ENCODE results near the gene RTP2. TPM values are rescaled to one million over a fixed set of nuclear protein-coding genes. Genes with fewer than 3 reads are reported as not detected.

RTP2 gene
- total RNA-seq, 1 donor from 2014 or later, result not detected

GRCh38 chr3:187725224-187725623 is 22.9 kb upstream of the RTP2 start:
- peaks cover 60% of the 10 kb centered on the region for H3K36me3 ChIP-seq (ENCODE audit: insufficient read depth, low read length)
- DNase-seq (ENCODE audit: low read depth) (no peak), FAIRE-seq (no peak)
- H3K27ac Mint-ChIP-seq (ENCODE audit: unreplicated experiment), result no peak overlapping the region
- no peaks in the 10 kb centered on the region for H3K9me3 ChIP-seq (ENCODE audit: insufficient read depth, low read depth, low read length)
- H3K9me3 Mint-ChIP-seq (ENCODE audit: unreplicated experiment), result no peaks in the 10 kb centered on the region
- H3K4me1 ChIP-seq (ENCODE audit: insufficient read depth, low read length), result no peaks in the 10 kb centered on the region
- no peak for TF ChIP-seq EZH2 (IDR thresholded peaks at IDR 0.05; ENCODE audit: insufficient read depth, low read length)
- TF ChIP-seq CTCF (IDR thresholded peaks at IDR 0.05; ENCODE audit: insufficient read depth, low read depth, low read length), result no peak
- H3K27ac ChIP-seq (ENCODE audit: low read depth, low read length), result no peak overlapping the region
- H3K79me2 ChIP-seq (ENCODE audit: insufficient read depth, low read length), result no peaks in the 10 kb centered on the region
- H3K9ac ChIP-seq (ENCODE audit: low read length), result no peak overlapping the region
- H3K4me1 Mint-ChIP-seq (ENCODE audit: low read depth, unreplicated experiment), result peaks cover 6% of the 10 kb centered on the region
- H3K4me3 ChIP-seq (ENCODE audit: insufficient read depth, low read depth, low read length), result no peak overlapping the region
- no peaks in the 10 kb centered on the region for H3K27me3 Mint-ChIP-seq (ENCODE audit: low read depth, unreplicated experiment)
- no peak overlapping the region for H2AFZ ChIP-seq (ENCODE audit: low read depth, low read length)
- no peak overlapping the region for H3K4me2 ChIP-seq (ENCODE audit: low read length)
- H3K36me3 Mint-ChIP-seq (ENCODE audit: low read depth, unreplicated experiment), result peaks cover 42% of the 10 kb centered on the region
- H4K20me1 ChIP-seq (ENCODE audit: insufficient read depth, low read length), result peaks cover 48% of the 10 kb centered on the region
- no peaks in the 10 kb centered on the region for H3K27me3 ChIP-seq (ENCODE audit: insufficient read depth, low read length)
- H3K4me3 Mint-ChIP-seq (ENCODE audit: unreplicated experiment), result no peak overlapping the region

- H3K4me1 Mint-ChIP-seq (ENCODE audit: low read depth, unreplicated experiment), result peaks cover 2% of the 10 kb centered on the region
- H3K79me2 ChIP-seq (ENCODE audit: insufficient read depth, low read length), result no peaks in the 10 kb centered on the region
- TF ChIP-seq EZH2 (IDR thresholded peaks at IDR 0.05; ENCODE audit: insufficient read depth, low read length) (no peak), CTCF (IDR thresholded peaks at IDR 0.05; ENCODE audit: insufficient read depth, low read depth, low read length) (no peak)
- H3K9me3 ChIP-seq (ENCODE audit: insufficient read depth, low read depth, low read length), result no peaks in the 10 kb centered on the region
- DNase-seq (ENCODE audit: low read depth) (no peak), FAIRE-seq (no peak)
- H3K36me3 Mint-ChIP-seq (ENCODE audit: low read depth, unreplicated experiment), result peaks cover 27% of the 10 kb centered on the region
- H3K4me3 ChIP-seq (ENCODE audit: insufficient read depth, low read depth, low read length), result no peak overlapping the region
- H3K27ac Mint-ChIP-seq (ENCODE audit: unreplicated experiment), result no peak overlapping the region
- no peaks in the 10 kb centered on the region for H3K4me1 ChIP-seq (ENCODE audit: insufficient read depth, low read length)
- no peak overlapping the region for H3K9ac ChIP-seq (ENCODE audit: low read length)
- no peaks in the 10 kb centered on the region for H3K27me3 ChIP-seq (ENCODE audit: insufficient read depth, low read length)
- no peak overlapping the region for H3K27ac ChIP-seq (ENCODE audit: low read depth, low read length)
- no peak overlapping the region for H3K4me2 ChIP-seq (ENCODE audit: low read length)
- H3K27me3 Mint-ChIP-seq (ENCODE audit: low read depth, unreplicated experiment), result no peaks in the 10 kb centered on the region
- H4K20me1 ChIP-seq (ENCODE audit: insufficient read depth, low read length), result peaks cover 25% of the 10 kb centered on the region
- H3K4me3 Mint-ChIP-seq (ENCODE audit: unreplicated experiment), result no peak overlapping the region
- no peak overlapping the region for H2AFZ ChIP-seq (ENCODE audit: low read depth, low read length)
- H3K9me3 Mint-ChIP-seq (ENCODE audit: unreplicated experiment), result no peaks in the 10 kb centered on the region
- peaks cover 39% of the 10 kb centered on the region for H3K36me3 ChIP-seq (ENCODE audit: insufficient read depth, low read length)
These were observed 19.9 kb upstream of the RTP2 start for GRCh38 chr3:187722206-187722612.

- FAIRE-seq, result no peak
- peaks cover 16% of the 10 kb centered on the region for H4K20me1 ChIP-seq (ENCODE audit: insufficient read depth, low read length)
- DNase-seq (ENCODE audit: low read depth), result no peak
- H2AFZ ChIP-seq (ENCODE audit: low read depth, low read length), result no peak overlapping the region
- H3K4me1 ChIP-seq (ENCODE audit: insufficient read depth, low read length), result no peaks in the 10 kb centered on the region
- H3K9me3 Mint-ChIP-seq (ENCODE audit: unreplicated experiment), result no peaks in the 10 kb centered on the region
- H3K4me2 ChIP-seq (ENCODE audit: low read length), result no peak overlapping the region
- TF ChIP-seq EZH2 (IDR thresholded peaks at IDR 0.05; ENCODE audit: insufficient read depth, low read length) (no peak), CTCF (IDR thresholded peaks at IDR 0.05; ENCODE audit: insufficient read depth, low read depth, low read length) (no peak)
- peaks cover 23% of the 10 kb centered on the region for H3K36me3 Mint-ChIP-seq (ENCODE audit: low read depth, unreplicated experiment)
- H3K27me3 ChIP-seq (ENCODE audit: insufficient read depth, low read length), result peaks cover under 1% of the 10 kb centered on the region
- no peaks in the 10 kb centered on the region for H3K79me2 ChIP-seq (ENCODE audit: insufficient read depth, low read length)
- no peaks in the 10 kb centered on the region for H3K9me3 ChIP-seq (ENCODE audit: insufficient read depth, low read depth, low read length)
- peaks cover 35% of the 10 kb centered on the region for H3K36me3 ChIP-seq (ENCODE audit: insufficient read depth, low read length)
- H3K27me3 Mint-ChIP-seq (ENCODE audit: low read depth, unreplicated experiment), result peaks cover 3% of the 10 kb centered on the region
- no peak overlapping the region for H3K9ac ChIP-seq (ENCODE audit: low read length)
- H3K4me1 Mint-ChIP-seq (ENCODE audit: low read depth, unreplicated experiment), result peaks cover 2% of the 10 kb centered on the region
- no peak overlapping the region for H3K4me3 Mint-ChIP-seq (ENCODE audit: unreplicated experiment)
- H3K27ac ChIP-seq (ENCODE audit: low read depth, low read length), result no peak overlapping the region
- no peak overlapping the region for H3K4me3 ChIP-seq (ENCODE audit: insufficient read depth, low read depth, low read length)
- no peak overlapping the region for H3K27ac Mint-ChIP-seq (ENCODE audit: unreplicated experiment)
These were observed 18.7 kb upstream of the RTP2 start for GRCh38 chr3:187721055-187721454.
